Measurements from ENCODE around the gene NEGR1.

Gene NEGR1

DNA sequence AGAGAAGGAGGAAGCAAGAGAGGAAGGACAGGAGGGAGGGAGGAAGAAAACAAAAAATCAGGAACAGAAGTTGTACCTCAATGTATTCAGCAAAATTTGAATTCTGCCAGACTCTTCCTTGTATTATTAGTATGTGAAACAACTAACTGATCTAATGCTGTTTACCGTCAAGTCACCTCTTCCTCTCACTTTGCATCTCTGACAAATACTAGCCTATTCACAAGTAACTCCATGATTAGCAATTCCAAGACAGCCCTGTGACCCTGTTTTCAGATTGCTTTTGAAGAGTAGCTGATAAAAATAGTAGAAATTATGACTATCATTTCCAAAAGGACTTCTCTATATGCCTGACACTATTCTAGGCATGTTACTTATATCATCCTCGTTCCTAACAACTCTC lies 445.4 kb downstream of the NEGR1 start:
- DNase-seq: no peak

- no peak for DNase-seq
These were observed 446.9 kb downstream of the NEGR1 start for GRCh38 chr1:71835442-71835813.

DNA sequence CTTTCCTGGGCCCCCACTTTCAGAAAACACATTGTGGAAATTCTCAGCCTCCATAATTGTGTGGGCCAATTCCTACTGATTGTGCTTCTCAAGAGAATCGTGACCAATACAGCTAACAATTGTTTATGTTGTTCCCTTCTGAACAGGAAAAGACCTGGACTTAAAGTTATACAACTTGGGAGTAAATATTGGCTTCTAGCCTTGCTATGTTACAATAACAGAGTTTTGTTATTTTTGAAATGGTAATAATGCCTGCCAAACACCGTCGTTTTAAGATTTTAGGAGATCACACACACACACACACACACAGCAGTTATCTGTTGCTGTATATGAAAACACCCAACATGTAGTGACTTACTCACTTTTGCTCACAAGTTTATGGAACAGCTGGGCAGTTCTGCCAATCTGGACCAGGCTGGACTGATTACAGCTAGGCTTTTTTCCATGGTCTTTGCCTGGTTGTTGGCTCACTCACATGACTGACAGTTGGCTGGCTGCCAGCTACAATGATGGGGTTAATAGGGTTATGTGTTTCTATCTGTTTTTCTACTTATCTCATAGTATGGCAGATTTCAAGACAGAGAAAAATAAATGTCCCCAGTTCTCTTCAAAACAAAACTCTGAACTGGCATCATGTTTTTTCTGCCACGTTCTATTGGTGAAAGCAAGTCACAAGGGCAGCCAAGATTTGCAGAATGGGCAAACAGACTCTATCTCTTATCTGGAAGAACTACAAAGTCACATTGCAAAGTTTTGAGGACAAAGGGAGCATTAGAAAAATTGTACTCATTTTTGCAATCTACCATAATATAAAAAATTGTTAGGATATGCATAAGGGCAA lies 447.5 kb downstream of the NEGR1 start:
- no peak for DNase-seq

DNA sequence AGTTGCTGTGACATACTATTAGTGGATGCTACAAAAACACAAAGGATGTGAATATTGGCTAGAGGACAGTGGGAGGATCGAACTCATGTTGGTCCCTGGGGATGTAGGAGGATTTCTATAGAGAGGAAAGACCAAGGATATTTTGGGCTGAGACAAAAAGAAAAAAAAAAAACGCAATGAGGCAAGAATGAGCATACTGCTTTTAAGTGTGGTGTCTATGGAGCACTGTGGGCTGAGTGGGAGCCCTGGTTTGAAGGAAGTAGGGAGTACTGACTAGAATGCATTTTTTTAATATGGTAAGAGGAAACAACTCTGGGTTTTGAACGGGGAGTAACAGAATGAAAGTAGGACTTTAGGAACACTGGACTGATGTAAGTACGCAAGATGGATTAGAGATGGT lies 450.7 kb downstream of the NEGR1 start:
- no peak for DNase-seq

GRCh38 chr1:71829346-71829745 lies 453.0 kb downstream of the NEGR1 start:
- DNase-seq: no peak

GRCh38 chr1:71828431-71829012 lies 453.8 kb downstream of the NEGR1 start:
- no peak for DNase-seq

- DNase-seq: no peak
These were observed 458.5 kb downstream of the NEGR1 start for GRCh38 chr1:71823708-71824305.

DNA sequence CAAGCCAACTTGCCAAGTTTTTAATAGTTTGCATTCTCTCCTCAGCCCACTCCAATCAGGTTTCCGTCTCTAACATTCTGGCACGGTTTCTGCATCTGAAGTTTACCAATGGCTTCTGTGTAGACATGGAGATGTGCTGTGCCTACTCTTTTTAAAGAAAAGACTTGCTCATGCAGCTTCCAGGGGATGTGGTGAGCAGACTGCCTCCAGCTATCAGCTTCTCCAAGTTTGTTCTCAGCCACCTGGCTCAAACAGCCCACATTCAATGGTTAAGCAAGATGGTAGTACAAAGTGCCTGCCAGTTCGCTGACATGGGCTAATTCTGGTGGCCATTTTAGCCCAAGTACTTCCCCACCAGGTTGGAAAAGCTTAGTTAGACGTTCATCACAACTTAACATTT lies 465.3 kb downstream of the NEGR1 start:
- no peak for DNase-seq

- no peak for DNase-seq
These were observed 473.3 kb downstream of the NEGR1 start for GRCh38 chr1:71809085-71809484.

- no peak for DNase-seq
These were observed 478.2 kb downstream of the NEGR1 start for GRCh38 chr1:71804140-71804539.

DNA sequence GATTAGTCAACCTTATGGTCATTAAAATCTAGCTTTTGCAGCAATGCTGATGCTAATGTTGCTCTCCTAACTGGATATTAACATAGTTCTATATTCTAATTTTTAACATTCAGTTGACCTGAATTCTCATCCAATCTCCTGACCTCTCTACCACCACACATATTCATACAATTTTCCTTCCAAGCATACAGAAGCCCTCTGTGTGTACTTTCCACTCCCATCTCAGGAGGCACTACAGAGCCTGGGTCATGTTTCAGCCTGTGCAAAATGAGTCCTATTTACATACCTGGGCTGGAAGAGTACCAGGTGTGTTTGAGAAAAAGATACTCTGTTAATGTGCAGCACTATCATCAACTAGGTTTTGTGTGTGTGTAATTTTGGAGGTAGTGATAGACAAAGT lies 486.3 kb downstream of the NEGR1 start:
- no peak for DNase-seq

GRCh38 chr1:71792264-71792663 lies 490.1 kb downstream of the NEGR1 start:
- no peak for DNase-seq

DNA sequence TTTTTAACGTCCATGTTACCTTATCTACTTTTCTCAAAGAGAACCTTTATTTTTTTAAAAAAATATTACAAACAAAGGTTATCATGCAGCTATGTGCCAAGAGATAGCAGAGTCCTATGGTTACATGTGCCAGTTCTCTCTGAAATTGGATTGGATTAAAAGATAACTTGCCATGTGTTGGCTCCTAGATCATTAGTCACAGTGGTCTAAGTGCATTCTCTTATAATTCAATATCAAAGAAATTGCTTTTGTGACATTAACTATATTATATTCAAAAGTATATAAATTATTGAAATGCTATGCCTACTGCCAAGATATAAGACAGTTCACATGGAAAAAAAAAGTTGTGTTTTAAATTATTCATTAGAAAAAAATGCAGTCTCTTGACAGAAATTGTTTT lies 494.2 kb downstream of the NEGR1 start:
- no peak for DNase-seq

- DNase-seq: no peak
These were observed 494.6 kb downstream of the NEGR1 start for GRCh38 chr1:71787699-71788098.

GRCh38 chr1:71786218-71786617 lies 496.1 kb downstream of the NEGR1 start:
- no peak for DNase-seq

DNA sequence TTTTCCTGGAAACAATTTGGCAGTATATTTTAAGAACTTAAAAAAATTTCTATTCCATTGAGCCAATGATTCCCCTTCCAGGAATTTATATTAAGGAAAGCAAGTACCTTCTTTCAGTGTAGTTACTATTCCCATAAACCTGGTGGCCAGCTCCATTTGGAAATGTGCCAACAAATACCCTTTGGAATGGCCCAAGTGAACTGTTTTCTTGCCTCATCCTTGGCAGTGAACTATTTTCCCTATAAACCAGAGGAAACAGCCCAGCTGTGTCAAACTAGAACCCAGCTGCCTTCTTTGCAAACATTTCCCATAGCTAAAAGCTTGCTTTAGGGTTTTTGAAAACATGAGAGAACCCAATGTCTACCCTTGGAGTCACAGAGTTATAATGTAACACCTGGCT lies 496.9 kb downstream of the NEGR1 start:
- no peak for DNase-seq

- no peak for DNase-seq
These were observed 497.3 kb downstream of the NEGR1 start for GRCh38 chr1:71785000-71785399.

- DNase-seq: no peak
These were observed 498.1 kb downstream of the NEGR1 start for GRCh38 chr1:71784241-71784640.

- DNase-seq: no peak
These were observed 499.3 kb downstream of the NEGR1 start for GRCh38 chr1:71783071-71783470.

- DNase-seq: no peak
These were observed 500.9 kb downstream of the NEGR1 start for GRCh38 chr1:71781450-71781849.

DNA sequence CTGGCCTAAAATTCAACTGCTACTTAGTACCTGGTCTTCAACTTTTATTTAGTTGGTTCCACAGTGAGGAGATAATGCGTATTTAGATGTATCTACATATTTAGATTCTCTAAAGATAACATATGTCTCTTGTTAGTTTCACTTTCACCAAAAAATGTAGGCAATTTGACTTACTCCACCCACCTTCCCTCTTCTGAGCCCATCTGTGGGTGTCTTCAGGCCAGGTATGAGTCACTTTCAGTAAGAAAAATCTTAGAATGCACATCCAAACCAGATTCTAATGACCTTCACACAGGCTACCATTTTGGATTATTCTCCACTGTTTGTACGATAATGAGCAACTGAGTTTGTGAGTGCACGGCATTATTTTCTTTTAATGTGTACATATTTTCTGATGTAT lies 501.7 kb downstream of the NEGR1 start:
- no peak for DNase-seq

DNA sequence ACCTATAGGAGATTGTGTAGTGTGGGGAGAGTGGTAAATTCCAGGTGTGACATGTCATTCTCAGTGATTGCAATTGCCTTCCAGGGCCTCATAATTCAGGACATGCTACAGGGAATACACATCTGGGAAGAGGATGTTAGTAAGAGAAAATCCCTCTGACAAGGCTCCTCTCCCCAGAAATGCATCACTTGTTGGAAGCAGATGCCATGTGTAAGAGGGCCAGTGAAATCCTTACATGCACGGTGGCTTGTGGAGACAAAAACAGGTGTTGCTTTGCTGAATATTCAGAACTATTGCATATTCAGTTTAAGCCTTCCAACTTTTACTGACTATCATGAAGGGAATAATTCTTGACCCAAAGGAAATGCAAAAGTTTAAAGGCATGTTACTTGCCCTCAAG lies 503.4 kb downstream of the NEGR1 start:
- no peak for DNase-seq

GRCh38 chr1:71777094-71777493 lies 505.2 kb downstream of the NEGR1 start:
- no peak for DNase-seq

DNA sequence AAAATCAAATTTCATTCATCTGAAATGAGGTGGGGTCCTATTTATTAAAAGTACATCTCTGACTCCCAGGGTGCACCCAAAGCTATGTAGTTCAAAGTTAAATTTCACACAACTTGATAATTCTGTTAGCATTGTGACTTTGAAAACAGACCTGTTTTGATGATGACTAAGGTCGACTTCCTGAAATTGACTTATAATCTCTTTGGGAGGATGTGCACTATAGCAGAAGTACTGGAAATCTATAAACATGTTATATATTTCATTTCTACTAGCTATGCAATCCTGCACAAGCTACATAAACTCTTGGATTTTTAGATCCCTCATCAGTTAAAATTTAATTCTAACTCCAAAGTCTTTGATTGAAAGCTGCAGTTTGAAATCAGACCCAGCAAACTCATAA lies 507.6 kb downstream of the NEGR1 start:
- no peak for DNase-seq

- DNase-seq: no peak
These were observed 512.2 kb downstream of the NEGR1 start for GRCh38 chr1:71770121-71770520.

Measured in CD4-positive, alpha-beta T cell treated with Interleukin-21 for 1 hour (primary cell).